ENCODE measurements around the gene ECSIT.
"Not testable (repeated sequence)": the region's sequence is repeated elsewhere in the genome, so short reads cannot be mapped to it uniquely, and the experiment has no call there.

Gene ECSIT

DNA sequence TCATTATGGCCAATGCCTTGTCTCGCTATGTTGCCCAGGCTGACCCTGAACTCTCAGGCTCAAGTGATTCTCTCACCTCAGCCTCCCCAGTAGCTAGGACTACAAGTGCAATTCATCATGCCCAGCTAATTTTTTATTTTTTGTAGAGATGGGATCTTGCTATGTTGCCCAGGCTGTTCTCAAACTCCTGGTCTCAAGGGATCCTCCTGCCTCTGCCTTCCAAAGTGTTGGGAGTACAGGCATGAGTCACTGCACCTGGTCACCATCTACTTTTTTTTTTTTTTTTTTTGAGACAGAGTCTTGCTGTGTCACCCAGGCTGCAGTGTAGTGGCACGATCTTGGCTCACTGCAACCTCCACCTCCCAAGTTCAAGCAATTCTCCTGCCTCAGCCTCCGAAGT, 53.6 kb downstream of the ECSIT start:
- not testable (repeated sequence) for H3K4me3 ChIP-seq (ENCODE audit: low read length in 2 of 2); H3K9me3 ChIP-seq (ENCODE audit: control insufficient read depth in 2 of 2, low read length in 2 of 2); H3K9ac ChIP-seq (ENCODE audit: low read length in 2 of 2); H3K27ac ChIP-seq (ENCODE audit: low read length); H3K4me1 ChIP-seq (ENCODE audit: control insufficient read depth, insufficient read depth, low read length); H3K36me3 ChIP-seq (ENCODE audit: control insufficient read depth in 2 of 2, insufficient read depth in 2 of 2, low read length in 2 of 2)
- H3K27me3 ChIP-seq (ENCODE audit: control insufficient read depth in 1 of 2, insufficient read depth in 2 of 2, low read length in 2 of 2) = peaks cover 2 to 11% of the 10 kb centered on the region in 2 donors

- Histone ChIP-seq H3K4me1 (ENCODE audit: control insufficient read depth, insufficient read depth, low read length) (no peaks in the 10 kb centered on the region), H3K9me3 (ENCODE audit: control insufficient read depth in 2 of 2, low read length in 2 of 2) (no peaks in the 10 kb centered on the region), H3K9ac (ENCODE audit: low read length in 2 of 2) (no peak overlapping the region), H3K36me3 (ENCODE audit: control insufficient read depth in 2 of 2, insufficient read depth in 2 of 2, low read length in 2 of 2) (no peaks in the 10 kb centered on the region), H3K27me3 (ENCODE audit: control insufficient read depth in 1 of 2, insufficient read depth in 2 of 2, low read length in 2 of 2) (peaks cover 0 to 2% of the 10 kb centered on the region in 2 donors), H3K4me3 (ENCODE audit: low read length in 2 of 2) (no peak overlapping the region), H3K27ac (ENCODE audit: low read length) (no peak overlapping the region)
Observed at GRCh38 chr19:11473725-11474124, 55.2 kb downstream of the ECSIT start.

DNA sequence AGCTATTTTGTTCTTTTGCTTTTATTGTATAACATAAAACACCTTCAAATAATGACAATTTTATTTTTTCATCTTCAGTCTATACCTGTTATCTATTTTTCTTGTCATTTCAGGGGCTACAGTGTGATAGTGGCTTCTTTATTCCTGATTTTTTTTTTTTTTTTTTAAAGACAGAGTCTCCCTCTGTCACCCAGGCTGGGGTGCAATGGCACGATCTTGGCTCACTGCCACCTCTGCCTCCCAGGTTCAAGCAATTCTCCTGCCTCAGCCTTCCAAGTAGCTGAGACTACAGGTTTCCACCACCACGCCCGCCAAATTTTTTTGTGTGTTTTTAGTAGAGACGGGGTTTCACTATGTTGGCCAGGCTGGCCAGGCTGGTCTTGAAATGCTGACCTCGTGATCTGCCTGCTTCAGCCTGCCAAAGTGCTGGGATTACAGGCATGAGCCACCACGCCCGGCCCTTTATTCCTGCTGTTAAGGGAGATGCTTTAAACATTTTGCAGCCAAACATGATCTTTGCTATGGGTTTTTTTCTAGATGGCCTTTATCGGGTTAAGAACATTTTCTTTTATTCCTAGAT, 60.6 kb downstream of the ECSIT start:
- H3K4me1 ChIP-seq (ENCODE audit: control insufficient read depth, insufficient read depth, low read length); H3K9ac ChIP-seq (ENCODE audit: low read length in 2 of 2); H3K9me3 ChIP-seq (ENCODE audit: control insufficient read depth in 2 of 2, low read length in 2 of 2); H3K27ac ChIP-seq (ENCODE audit: low read length); H3K4me3 ChIP-seq (ENCODE audit: low read length in 2 of 2); H3K27me3 ChIP-seq (ENCODE audit: control insufficient read depth in 1 of 2, insufficient read depth in 2 of 2, low read length in 2 of 2); H3K36me3 ChIP-seq (ENCODE audit: control insufficient read depth in 2 of 2, insufficient read depth in 2 of 2, low read length in 2 of 2): not testable (repeated sequence)

DNA sequence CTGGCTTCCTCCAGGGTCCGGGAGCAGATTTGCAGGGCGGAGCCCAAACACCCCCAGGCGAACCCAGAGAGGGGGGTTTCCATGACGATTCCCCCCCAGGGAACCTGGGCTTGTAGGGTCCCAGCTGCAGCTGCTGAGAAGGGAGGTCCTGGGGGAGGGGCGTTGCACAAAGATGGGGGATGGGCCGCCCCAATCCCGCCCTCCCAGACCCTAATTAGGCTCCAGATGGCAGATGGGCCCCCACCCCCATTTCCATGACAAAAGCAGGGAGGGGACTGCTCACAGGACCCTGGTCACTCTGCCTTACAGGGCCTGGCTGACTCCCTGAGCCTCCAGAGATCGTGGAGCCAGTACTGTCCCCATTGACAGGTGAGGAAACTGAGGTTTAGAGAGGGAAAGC, 63.3 kb downstream of the ECSIT start:
- Histone ChIP-seq H3K27ac (ENCODE audit: low read length) (no peak overlapping the region), H3K36me3 (ENCODE audit: control insufficient read depth in 2 of 2, insufficient read depth in 2 of 2, low read length in 2 of 2) (no peaks in the 10 kb centered on the region), H3K4me1 (ENCODE audit: control insufficient read depth, insufficient read depth, low read length) (no peaks in the 10 kb centered on the region), H3K9me3 (ENCODE audit: control insufficient read depth in 2 of 2, low read length in 2 of 2) (no peaks in the 10 kb centered on the region), H3K4me3 (ENCODE audit: low read length in 2 of 2) (no peak overlapping the region), H3K27me3 (ENCODE audit: control insufficient read depth in 1 of 2, insufficient read depth in 2 of 2, low read length in 2 of 2) (peaks cover 0 to 6% of the 10 kb centered on the region in 2 donors), H3K9ac (ENCODE audit: low read length in 2 of 2) (no peak overlapping the region)

GRCh38 chr19:11464333-11465265, 64.3 kb downstream of the ECSIT start:
- H3K27ac ChIP-seq (ENCODE audit: low read length) = no peak overlapping the region
- no peaks in the 10 kb centered on the region for H3K9me3 ChIP-seq (ENCODE audit: control insufficient read depth in 2 of 2, low read length in 2 of 2)
- no peak overlapping the region for H3K9ac ChIP-seq (ENCODE audit: low read length in 2 of 2)
- H3K4me3 ChIP-seq (ENCODE audit: low read length in 2 of 2) = no peak overlapping the region
- H3K36me3 ChIP-seq (ENCODE audit: control insufficient read depth in 2 of 2, insufficient read depth in 2 of 2, low read length in 2 of 2) = no peaks in the 10 kb centered on the region
- H3K4me1 ChIP-seq (ENCODE audit: control insufficient read depth, insufficient read depth, low read length) = no peaks in the 10 kb centered on the region
- peaks cover 5 to 11% of the 10 kb centered on the region in 2 donors for H3K27me3 ChIP-seq (ENCODE audit: control insufficient read depth in 1 of 2, insufficient read depth in 2 of 2, low read length in 2 of 2)

- Histone ChIP-seq H3K36me3 (ENCODE audit: control insufficient read depth in 2 of 2, insufficient read depth in 2 of 2, low read length in 2 of 2) (no peaks in the 10 kb centered on the region), H3K9me3 (ENCODE audit: control insufficient read depth in 2 of 2, low read length in 2 of 2) (no peaks in the 10 kb centered on the region), H3K9ac (ENCODE audit: low read length in 2 of 2) (no peak overlapping the region), H3K27me3 (ENCODE audit: control insufficient read depth in 1 of 2, insufficient read depth in 2 of 2, low read length in 2 of 2) (peaks cover 5 to 12% of the 10 kb centered on the region in 2 donors), H3K4me3 (ENCODE audit: low read length in 2 of 2) (no peak overlapping the region), H3K27ac (ENCODE audit: low read length) (no peak overlapping the region), H3K4me1 (ENCODE audit: control insufficient read depth, insufficient read depth, low read length) (no peaks in the 10 kb centered on the region)
Observed at GRCh38 chr19:11463391-11463790, 65.5 kb downstream of the ECSIT start.

DNA sequence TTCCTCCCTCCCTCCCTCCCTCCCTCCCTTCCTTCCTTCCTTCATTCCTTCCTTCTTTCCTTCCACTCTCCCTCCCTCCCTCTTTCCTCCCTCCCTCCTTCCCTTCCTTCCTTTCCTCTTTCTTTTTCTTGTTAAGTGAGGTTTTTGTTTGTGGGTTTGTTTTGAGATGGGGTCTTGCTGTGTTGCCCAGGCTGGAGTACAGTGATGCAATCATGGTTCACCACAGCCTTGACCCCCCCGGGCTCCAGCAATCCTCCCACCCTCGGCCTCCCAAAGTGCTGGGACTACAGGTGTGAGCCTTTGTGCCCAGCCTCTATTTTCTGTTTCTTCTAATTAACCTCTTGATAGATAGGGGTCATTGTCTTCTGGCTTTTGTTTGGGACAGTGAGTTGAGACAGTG, 67.5 kb downstream of the ECSIT start:
- Histone ChIP-seq H3K9me3 (ENCODE audit: control insufficient read depth in 2 of 2, low read length in 2 of 2) (no peaks in the 10 kb centered on the region), H3K4me3 (ENCODE audit: low read length in 2 of 2) (no peak overlapping the region), H3K36me3 (ENCODE audit: control insufficient read depth in 2 of 2, insufficient read depth in 2 of 2, low read length in 2 of 2) (no peaks in the 10 kb centered on the region)

DNA sequence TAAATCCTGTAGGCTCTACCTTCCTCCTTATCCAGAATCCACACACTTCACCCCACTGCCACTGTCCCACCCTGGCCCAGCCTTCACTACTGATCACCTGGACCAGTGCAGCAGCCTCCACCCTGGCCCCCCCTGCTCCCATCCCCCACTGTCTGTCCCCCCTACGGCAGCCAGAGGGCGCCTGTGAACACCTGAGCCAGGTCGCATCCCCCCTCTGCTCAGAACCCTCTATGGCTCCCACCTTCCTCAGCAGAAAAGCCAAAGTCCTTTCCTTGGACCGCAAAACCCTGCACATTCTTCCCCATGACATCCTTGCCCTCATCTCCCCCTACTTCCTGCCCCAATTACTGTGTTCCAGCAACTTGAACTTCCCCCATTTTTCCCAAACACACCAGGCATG, 68.7 kb downstream of the ECSIT start:
- no peak overlapping the region for H3K4me3 ChIP-seq (ENCODE audit: low read length in 2 of 2)
- H3K27me3 ChIP-seq (ENCODE audit: control insufficient read depth in 1 of 2, insufficient read depth in 2 of 2, low read length in 2 of 2) = peaks cover 5 to 10% of the 10 kb centered on the region in 2 donors
- no peaks in the 10 kb centered on the region for H3K9me3 ChIP-seq (ENCODE audit: control insufficient read depth in 2 of 2, low read length in 2 of 2)
- H3K4me1 ChIP-seq (ENCODE audit: control insufficient read depth, insufficient read depth, low read length) = no peaks in the 10 kb centered on the region
- H3K27ac ChIP-seq (ENCODE audit: low read length) = no peak overlapping the region
- H3K9ac ChIP-seq (ENCODE audit: low read length in 2 of 2) = no peak overlapping the region
- no peaks in the 10 kb centered on the region for H3K36me3 ChIP-seq (ENCODE audit: control insufficient read depth in 2 of 2, insufficient read depth in 2 of 2, low read length in 2 of 2)

More for the DNA sequence above, 67.5 kb downstream of the ECSIT start:
- Histone ChIP-seq H3K9ac (ENCODE audit: low read length in 2 of 2) (no peak overlapping the region), H3K27ac (ENCODE audit: low read length) (no peak overlapping the region), H3K4me1 (ENCODE audit: control insufficient read depth, insufficient read depth, low read length) (no peaks in the 10 kb centered on the region), H3K27me3 (ENCODE audit: control insufficient read depth in 1 of 2, insufficient read depth in 2 of 2, low read length in 2 of 2) (peaks cover 5 to 14% of the 10 kb centered on the region in 2 donors)

GRCh38 chr19:11458912-11459311, 70.0 kb downstream of the ECSIT start:
- not testable (repeated sequence) for H3K27me3 ChIP-seq (ENCODE audit: control insufficient read depth in 1 of 2, insufficient read depth in 2 of 2, low read length in 2 of 2); H3K4me1 ChIP-seq (ENCODE audit: control insufficient read depth, insufficient read depth, low read length); H3K4me3 ChIP-seq (ENCODE audit: low read length in 2 of 2); H3K27ac ChIP-seq (ENCODE audit: low read length); H3K36me3 ChIP-seq (ENCODE audit: control insufficient read depth in 2 of 2, insufficient read depth in 2 of 2, low read length in 2 of 2); H3K9me3 ChIP-seq (ENCODE audit: control insufficient read depth in 2 of 2, low read length in 2 of 2); H3K9ac ChIP-seq (ENCODE audit: low read length in 2 of 2)

- H3K36me3 ChIP-seq (ENCODE audit: control insufficient read depth in 2 of 2, insufficient read depth in 2 of 2, low read length in 2 of 2) = no peaks in the 10 kb centered on the region
- peaks cover 5 to 8% of the 10 kb centered on the region in 2 donors for H3K27me3 ChIP-seq (ENCODE audit: control insufficient read depth in 1 of 2, insufficient read depth in 2 of 2, low read length in 2 of 2)
- no peak overlapping the region for H3K9ac ChIP-seq (ENCODE audit: low read length in 2 of 2)
- no peaks in the 10 kb centered on the region for H3K4me1 ChIP-seq (ENCODE audit: control insufficient read depth, insufficient read depth, low read length)
- no peak overlapping the region for H3K27ac ChIP-seq (ENCODE audit: low read length)
- H3K4me3 ChIP-seq (ENCODE audit: low read length in 2 of 2) = no peak overlapping the region
- H3K9me3 ChIP-seq (ENCODE audit: control insufficient read depth in 2 of 2, low read length in 2 of 2) = no peaks in the 10 kb centered on the region
Observed at GRCh38 chr19:11458236-11458900, 70.6 kb downstream of the ECSIT start.

Data from stomach smooth muscle (tissue), 2 donors.